Hepatocyte (in vitro differentiated cells): ENCODE measurements around the gene PFKM.

Experiments
- EZH2 ChIP-seq: fragments of 200-600 bp; sonication (generic); IDR thresholded peaks from 2 replicates; pipeline ENCODE4 v1.6.1; 2016; ENCODE audit warnings: antibody characterized with exemption, mild to moderate bottlenecking, borderline replicate concordance
- EZH2phosphoT487 ChIP-seq: fragments of 200-600 bp; sonication (generic); IDR thresholded peaks from one replicate; pipeline ENCODE4 v1.6.1; 2018; ENCODE audit warnings: antibody characterized with exemption, mild to moderate bottlenecking, low read depth, moderate library complexity; ENCODE audit not compliant: unreplicated experiment, severe bottlenecking
- TF ChIP-seq, protein P1 (sequence below): fragments of 200-600 bp; sonication (generic); IDR thresholded peaks from 2 replicates; pipeline ENCODE4 v1.5.1; 2016; ENCODE audit warnings: antibody characterized with exemption, mild to moderate bottlenecking; ENCODE audit not compliant: poor library complexity

DNA sequence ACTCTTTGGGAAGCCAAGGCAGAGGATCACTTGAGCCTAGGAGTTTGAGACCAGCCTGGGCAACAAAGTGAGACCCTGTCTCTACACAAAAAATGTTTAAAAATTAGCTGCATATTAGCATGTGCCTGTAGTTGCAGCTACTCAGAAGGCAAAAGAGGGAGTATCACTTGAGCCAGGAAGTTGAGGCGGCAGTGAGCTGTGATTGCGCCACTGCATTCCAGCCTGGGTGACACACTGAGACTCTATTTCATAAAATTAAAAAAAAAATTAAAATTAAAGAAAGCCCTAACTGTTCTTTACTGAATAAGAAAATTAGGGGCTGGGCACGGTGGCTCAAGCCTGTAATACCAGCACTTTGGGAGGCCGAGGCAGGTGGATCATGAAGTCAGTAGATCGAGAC lies 40.3 kb upstream of the PFKM start:
- TF ChIP-seq, protein P1, sequence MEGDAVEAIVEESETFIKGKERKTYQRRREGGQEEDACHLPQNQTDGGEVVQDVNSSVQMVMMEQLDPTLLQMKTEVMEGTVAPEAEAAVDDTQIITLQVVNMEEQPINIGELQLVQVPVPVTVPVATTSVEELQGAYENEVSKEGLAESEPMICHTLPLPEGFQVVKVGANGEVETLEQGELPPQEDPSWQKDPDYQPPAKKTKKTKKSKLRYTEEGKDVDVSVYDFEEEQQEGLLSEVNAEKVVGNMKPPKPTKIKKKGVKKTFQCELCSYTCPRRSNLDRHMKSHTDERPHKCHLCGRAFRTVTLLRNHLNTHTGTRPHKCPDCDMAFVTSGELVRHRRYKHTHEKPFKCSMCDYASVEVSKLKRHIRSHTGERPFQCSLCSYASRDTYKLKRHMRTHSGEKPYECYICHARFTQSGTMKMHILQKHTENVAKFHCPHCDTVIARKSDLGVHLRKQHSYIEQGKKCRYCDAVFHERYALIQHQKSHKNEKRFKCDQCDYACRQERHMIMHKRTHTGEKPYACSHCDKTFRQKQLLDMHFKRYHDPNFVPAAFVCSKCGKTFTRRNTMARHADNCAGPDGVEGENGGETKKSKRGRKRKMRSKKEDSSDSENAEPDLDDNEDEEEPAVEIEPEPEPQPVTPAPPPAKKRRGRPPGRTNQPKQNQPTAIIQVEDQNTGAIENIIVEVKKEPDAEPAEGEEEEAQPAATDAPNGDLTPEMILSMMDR: no peak
- TF ChIP-seq EZH2 (no peak), EZH2phosphoT487 (no peak)
